Stimulated activated effector memory CD8-positive, alpha-beta T cell treated with anti-CD3 and anti-CD28 coated beads, Interleukin-12 subunit alpha, Interleukin-12 subunit beta, amount 100 ng/mL, for 72 hours (primary cell): Measurements from ENCODE around the gene CEACAM16.
"Not testable (repeated sequence)": the region's sequence is repeated elsewhere in the genome, so short reads cannot be mapped to it uniquely, and the experiment has no call there.

Experiments used
- ATAC-seq: fragments of 150-1000 bp; cut with Tn5 transposase; 2 replicates; pipeline ENCODE4 v1.10.0; 2021
- DNase-seq, 2 donors: peaks; one replicate each; pipeline ENCODE4 v3.0.0; 2021 to 2022; ENCODE audit warnings: low spot score in 2 of 2
- H3K27ac Mint-ChIP-seq: one replicate; pipeline ENCODE4 v1.8.0; 2022; ENCODE audit warnings: mild to moderate bottlenecking, mixed read lengths
- H3K36me3 Mint-ChIP-seq: one replicate; pipeline ENCODE4 v1.8.0; 2022; ENCODE audit warnings: mild to moderate bottlenecking, mixed read lengths
- H3K4me1 Mint-ChIP-seq: one replicate; pipeline ENCODE4 v1.8.0; 2022; ENCODE audit warnings: mixed read lengths
- H3K4me3 Mint-ChIP-seq: one replicate; pipeline ENCODE4 v1.8.0; 2022; ENCODE audit warnings: mild to moderate bottlenecking, mixed read lengths
- H3K9me3 Mint-ChIP-seq: one replicate; pipeline ENCODE4 v1.8.0; 2022; ENCODE audit warnings: mixed read lengths

The CEACAM16 gene

DNA sequence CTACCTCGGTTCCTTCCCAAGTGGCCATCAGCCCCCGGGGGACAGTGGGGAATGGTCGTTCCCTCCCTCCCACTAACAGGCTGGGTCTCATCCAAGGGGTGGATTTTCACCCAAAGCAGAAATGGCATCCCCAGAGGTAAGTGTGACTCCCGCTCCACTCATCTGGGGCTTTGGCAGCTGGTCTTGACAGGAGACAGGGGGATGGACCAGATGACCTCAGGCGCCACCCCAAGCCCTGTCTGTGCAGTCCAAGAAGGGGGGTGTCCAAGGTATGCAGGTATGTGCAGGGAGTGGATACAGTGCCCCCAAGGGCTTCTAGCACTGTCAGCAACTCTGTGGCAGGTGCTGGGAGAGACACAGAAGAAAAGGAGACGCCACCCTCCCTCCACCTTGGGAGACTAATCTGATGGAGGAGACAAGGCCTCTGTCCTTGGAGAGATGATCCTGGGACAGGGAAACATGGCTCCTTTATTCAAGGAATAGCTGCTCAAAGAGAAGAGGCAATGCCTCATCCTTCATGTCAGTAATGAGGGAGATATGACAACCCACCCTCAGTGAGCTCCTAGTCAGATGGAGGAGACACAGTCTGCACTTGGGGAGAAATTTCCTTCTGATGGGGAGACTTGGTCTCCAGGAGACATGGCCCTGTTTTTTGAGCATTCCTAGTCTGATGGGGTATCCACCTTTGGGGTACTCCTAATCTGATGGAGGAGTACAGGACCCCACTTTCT lies 7.7 kb downstream of the CEACAM16 start:
- DNase-seq (no peak), ATAC-seq (no peak)
- no peaks in the 10 kb centered on the region for H3K9me3 Mint-ChIP-seq
- no peaks in the 10 kb centered on the region for H3K36me3 Mint-ChIP-seq
- no peak overlapping the region for H3K4me3 Mint-ChIP-seq
- no peak overlapping the region for H3K27ac Mint-ChIP-seq
- peaks cover 12% of the 10 kb centered on the region for H3K4me1 Mint-ChIP-seq

DNA sequence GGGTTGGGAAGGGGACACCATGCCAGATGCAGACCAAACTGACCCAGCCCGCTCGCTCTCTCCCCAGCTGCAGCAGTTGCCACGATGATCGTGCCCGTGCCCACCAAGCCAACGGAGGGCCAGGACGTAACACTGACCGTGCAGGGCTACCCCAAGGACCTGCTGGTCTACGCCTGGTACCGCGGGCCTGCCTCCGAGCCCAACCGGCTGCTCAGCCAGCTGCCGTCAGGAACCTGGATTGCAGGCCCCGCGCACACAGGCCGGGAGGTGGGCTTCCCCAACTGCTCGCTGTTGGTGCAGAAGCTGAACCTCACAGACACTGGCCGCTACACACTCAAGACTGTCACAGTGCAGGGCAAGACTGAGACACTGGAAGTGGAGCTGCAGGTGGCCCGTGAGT lies 8.8 kb downstream of the CEACAM16 start:
- no peak overlapping the region for H3K4me3 Mint-ChIP-seq
- ATAC-seq: no peak
- H3K36me3 Mint-ChIP-seq: no peaks in the 10 kb centered on the region
- DNase-seq: no peak
- no peak overlapping the region for H3K27ac Mint-ChIP-seq
- H3K4me1 Mint-ChIP-seq: peaks cover 12% of the 10 kb centered on the region
- H3K9me3 Mint-ChIP-seq: no peaks in the 10 kb centered on the region

GRCh38 chr19:44708940-44709339 lies 10.0 kb downstream of the CEACAM16 start:
- ATAC-seq: no peak
- no peak for DNase-seq
- H3K4me3 Mint-ChIP-seq: no peak overlapping the region
- H3K4me1 Mint-ChIP-seq: peaks cover 12% of the 10 kb centered on the region
- H3K9me3 Mint-ChIP-seq: no peaks in the 10 kb centered on the region
- H3K27ac Mint-ChIP-seq: no peak overlapping the region
- no peaks in the 10 kb centered on the region for H3K36me3 Mint-ChIP-seq

DNA sequence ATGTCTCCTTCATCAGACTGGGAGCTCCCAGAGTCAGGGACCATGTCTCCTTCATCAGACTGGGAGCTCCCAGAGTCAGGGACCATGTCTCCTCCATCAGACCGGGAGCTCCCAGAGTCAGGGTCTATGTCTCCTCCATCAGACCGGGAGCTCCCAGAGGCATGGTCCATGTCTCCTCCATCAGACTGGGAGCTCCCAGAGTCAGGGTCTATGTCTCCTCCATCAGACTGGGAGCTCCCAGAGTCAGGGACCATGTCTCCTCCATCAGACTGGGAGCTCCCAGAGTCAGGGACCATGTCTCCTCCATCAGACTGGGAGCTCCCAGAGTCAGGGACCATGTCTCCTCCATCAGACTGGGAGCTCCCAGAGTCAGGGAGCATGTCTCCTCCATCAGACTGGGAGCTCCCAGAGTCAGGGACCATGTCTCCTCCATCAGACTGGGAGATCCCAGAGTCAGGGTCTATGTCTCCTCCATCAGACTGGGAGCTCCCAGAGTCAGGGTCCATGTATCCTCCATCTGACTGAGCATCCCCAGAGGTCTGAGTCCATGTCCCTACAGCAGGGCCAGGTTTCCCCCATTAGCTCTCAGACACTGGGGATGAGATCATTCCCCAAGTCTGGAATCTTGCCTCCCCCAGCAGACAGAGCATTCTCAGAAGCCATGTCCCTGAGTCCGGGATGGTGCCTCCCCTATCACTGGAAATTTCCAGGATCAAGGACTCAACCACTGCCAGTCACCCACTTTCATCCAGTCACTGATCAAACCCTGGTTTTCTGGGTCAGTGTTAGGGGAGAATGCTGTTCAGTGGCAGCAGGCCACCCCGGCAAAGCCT lies 10.7 kb downstream of the CEACAM16 start:
- H3K36me3 Mint-ChIP-seq, H3K9me3 Mint-ChIP-seq, DNase-seq, H3K4me3 Mint-ChIP-seq, ATAC-seq: not testable (repeated sequence)
- peaks cover 12% of the 10 kb centered on the region for H3K4me1 Mint-ChIP-seq
- peak overlapping the region; percentile 75 for H3K27ac Mint-ChIP-seq

GRCh38 chr19:44710483-44710882 lies 11.5 kb downstream of the CEACAM16 start:
- H3K36me3 Mint-ChIP-seq: no peaks in the 10 kb centered on the region
- H3K9me3 Mint-ChIP-seq: peaks cover 9% of the 10 kb centered on the region
- ATAC-seq (no peak), DNase-seq (no peak)
- peak overlapping the region; percentile 75 for H3K27ac Mint-ChIP-seq
- no peak overlapping the region for H3K4me3 Mint-ChIP-seq
- peaks cover 12% of the 10 kb centered on the region for H3K4me1 Mint-ChIP-seq

- Mint-ChIP-seq H3K27ac (no peak overlapping the region), H3K4me1 (peaks cover 12% of the 10 kb centered on the region), H3K4me3 (no peak overlapping the region), H3K36me3 (no peaks in the 10 kb centered on the region), H3K9me3 (peaks cover 10% of the 10 kb centered on the region)
- no peak for ATAC-seq
- DNase-seq: no peak
Measured at GRCh38 chr19:44712864-44713515, 14.0 kb downstream of the CEACAM16 start.

DNA sequence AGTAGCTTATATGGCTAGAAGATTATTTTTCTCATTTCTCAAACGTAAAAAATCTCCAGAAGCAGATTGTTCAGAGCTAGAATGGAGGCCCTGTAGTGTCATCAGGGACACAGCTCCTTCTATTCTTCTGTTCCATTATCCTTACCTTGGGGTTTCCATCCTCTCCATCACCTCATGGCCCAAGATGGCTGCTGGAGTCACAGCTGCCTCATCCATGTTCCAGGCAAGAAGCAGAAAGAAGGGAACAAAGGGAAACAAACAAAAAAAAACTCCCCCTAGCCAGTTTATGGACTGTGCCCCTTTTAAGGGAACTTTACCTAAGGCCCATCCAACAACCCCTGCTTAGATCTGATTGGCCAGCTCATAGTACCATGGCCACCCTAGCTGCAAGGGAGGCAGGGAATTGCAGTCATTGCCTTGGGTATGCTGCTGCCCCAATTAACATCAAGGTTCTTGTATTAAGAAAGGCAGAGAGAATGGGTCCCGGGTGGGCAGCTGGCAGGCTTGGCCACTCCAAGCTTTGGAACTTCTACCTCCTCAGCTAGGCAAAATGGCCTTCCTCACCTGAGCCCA lies 15.7 kb downstream of the CEACAM16 start:
- no peak overlapping the region for H3K4me3 Mint-ChIP-seq
- ATAC-seq (no peak), DNase-seq (no peak)
- H3K4me1 Mint-ChIP-seq: peaks cover 12% of the 10 kb centered on the region
- no peaks in the 10 kb centered on the region for H3K36me3 Mint-ChIP-seq
- H3K27ac Mint-ChIP-seq: no peak overlapping the region
- H3K9me3 Mint-ChIP-seq: peaks cover 10% of the 10 kb centered on the region

DNA sequence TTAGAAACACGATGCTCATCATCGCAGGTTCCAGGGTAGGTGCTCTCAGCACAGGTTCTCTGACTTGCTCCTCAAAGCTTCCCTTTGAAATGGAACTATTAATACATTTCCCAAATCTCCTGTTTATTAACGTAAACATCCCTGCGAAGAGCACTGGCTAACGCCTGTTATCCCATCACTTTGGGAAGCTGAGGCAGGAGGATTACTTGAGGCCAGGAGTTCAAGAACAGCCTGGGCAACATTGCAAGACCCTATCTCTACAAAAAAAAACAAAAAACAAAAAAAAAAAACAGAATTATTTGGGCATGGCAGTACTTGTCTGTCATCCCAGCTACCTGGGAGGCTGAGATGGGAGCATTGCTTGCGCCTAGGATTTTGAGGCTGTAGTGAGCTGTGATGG lies 18.7 kb downstream of the CEACAM16 start:
- Mint-ChIP-seq H3K9me3 (peaks cover 10% of the 10 kb centered on the region), H3K36me3 (no peaks in the 10 kb centered on the region), H3K4me3 (no peak overlapping the region), H3K27ac (no peak overlapping the region), H3K4me1 (peaks cover 10% of the 10 kb centered on the region)
- DNase-seq: no peak
- ATAC-seq: no peak

- ATAC-seq: no peak
- H3K27ac Mint-ChIP-seq: no peak overlapping the region
- peaks cover 10% of the 10 kb centered on the region for H3K9me3 Mint-ChIP-seq
- H3K4me1 Mint-ChIP-seq: peaks cover 21% of the 10 kb centered on the region
- no peaks in the 10 kb centered on the region for H3K36me3 Mint-ChIP-seq
- no peak overlapping the region for H3K4me3 Mint-ChIP-seq
- DNase-seq: no peak
Measured at GRCh38 chr19:44718441-44719261, 19.7 kb downstream of the CEACAM16 start.

DNA sequence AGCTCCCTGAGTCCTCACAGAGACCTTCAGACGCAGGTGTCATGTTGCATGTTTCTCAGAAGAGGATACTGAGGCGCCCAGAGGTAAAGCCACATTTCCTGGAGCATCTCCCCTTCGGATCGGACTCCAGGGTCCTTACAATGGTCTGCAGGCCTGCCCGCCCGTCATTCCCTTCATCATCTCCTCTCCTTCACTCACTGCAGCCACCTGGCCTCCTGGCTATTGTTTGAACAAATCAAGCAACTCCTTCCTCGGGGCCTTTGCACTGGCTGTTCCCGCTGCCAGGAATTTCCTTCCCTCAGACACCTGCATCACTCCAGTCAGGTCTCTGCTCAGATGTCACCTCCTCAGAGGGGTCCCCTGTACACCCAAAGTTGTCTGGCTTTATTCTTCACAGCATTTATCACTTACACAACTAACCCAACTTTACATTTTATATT lies 20.3 kb downstream of the CEACAM16 start:
- no peaks in the 10 kb centered on the region for H3K36me3 Mint-ChIP-seq
- H3K9me3 Mint-ChIP-seq: peaks cover 10% of the 10 kb centered on the region
- no peak overlapping the region for H3K27ac Mint-ChIP-seq
- no peak for ATAC-seq
- peaks cover 27% of the 10 kb centered on the region for H3K4me1 Mint-ChIP-seq
- no peak for DNase-seq
- H3K4me3 Mint-ChIP-seq: no peak overlapping the region

DNA sequence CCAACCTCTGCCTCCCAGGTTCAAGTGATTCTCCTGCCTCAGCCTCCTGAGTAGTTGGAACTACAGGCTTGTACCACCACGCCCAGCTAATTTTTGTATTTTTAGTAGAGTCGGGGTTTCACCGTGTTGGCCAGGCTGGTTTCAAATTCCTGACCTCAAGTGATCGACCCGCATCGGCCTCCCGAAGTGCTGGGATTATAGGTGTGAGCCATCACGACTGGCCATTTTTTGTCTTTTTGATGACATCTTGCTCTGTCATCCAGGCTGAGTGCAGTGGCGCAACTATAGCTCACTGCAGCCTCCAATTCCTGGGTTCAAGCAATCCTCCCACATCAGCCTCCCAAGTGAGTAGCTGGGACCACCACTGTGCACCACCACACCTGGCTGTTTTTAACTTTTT lies 21.4 kb downstream of the CEACAM16 start:
- peaks cover 31% of the 10 kb centered on the region for H3K4me1 Mint-ChIP-seq
- H3K9me3 Mint-ChIP-seq, H3K36me3 Mint-ChIP-seq, H3K27ac Mint-ChIP-seq, ATAC-seq, DNase-seq, H3K4me3 Mint-ChIP-seq: not testable (repeated sequence)

DNA sequence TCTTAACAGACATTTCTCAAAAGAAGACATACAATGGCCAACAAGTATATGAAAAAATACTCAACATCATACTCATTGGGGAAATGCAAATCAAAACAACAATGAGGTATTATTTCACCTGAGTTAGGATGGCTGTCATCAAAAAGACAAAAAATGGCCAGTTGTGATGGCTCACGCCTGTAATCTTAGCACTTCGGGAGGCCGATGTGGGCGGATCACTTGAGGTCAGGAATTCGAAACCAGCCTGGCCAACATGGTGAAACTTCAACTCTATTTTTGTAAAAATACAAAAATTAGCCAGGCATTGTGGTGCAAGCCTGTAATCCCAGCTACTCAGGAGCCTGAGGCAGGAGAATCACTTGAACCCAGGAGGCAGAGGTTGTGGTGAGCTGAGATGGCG lies 22.0 kb downstream of the CEACAM16 start:
- Mint-ChIP-seq H3K4me3 (no peak overlapping the region), H3K36me3 (no peaks in the 10 kb centered on the region), H3K4me1 (peaks cover 31% of the 10 kb centered on the region), H3K27ac (no peak overlapping the region), H3K9me3 (no peaks in the 10 kb centered on the region)
- DNase-seq (no peak), ATAC-seq (no peak)

DNA sequence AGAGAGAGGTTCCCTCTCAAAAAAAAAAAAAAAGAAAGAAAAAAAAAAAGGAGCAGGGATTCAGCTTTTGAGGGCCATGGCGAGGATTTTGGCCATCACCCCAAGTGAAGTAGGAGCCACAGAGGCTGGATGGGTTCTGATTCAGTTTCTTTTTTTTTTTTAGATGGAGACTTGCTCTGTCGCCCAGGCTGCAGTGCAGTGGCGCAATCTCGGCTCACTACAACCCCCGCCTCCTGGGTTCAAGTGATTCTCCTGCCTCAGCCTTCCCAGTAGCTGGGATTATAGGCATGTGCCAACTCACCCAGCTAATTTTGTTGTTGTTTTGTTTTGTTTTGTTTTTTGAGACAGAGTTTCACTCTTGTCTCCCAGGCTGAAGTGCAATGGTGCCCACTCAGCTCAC lies 22.4 kb downstream of the CEACAM16 start:
- not testable (repeated sequence) for H3K9me3 Mint-ChIP-seq, H3K4me3 Mint-ChIP-seq, H3K36me3 Mint-ChIP-seq, ATAC-seq, DNase-seq
- Mint-ChIP-seq H3K4me1 (peaks cover 31% of the 10 kb centered on the region), H3K27ac (peak overlapping the region; percentile 65)

DNA sequence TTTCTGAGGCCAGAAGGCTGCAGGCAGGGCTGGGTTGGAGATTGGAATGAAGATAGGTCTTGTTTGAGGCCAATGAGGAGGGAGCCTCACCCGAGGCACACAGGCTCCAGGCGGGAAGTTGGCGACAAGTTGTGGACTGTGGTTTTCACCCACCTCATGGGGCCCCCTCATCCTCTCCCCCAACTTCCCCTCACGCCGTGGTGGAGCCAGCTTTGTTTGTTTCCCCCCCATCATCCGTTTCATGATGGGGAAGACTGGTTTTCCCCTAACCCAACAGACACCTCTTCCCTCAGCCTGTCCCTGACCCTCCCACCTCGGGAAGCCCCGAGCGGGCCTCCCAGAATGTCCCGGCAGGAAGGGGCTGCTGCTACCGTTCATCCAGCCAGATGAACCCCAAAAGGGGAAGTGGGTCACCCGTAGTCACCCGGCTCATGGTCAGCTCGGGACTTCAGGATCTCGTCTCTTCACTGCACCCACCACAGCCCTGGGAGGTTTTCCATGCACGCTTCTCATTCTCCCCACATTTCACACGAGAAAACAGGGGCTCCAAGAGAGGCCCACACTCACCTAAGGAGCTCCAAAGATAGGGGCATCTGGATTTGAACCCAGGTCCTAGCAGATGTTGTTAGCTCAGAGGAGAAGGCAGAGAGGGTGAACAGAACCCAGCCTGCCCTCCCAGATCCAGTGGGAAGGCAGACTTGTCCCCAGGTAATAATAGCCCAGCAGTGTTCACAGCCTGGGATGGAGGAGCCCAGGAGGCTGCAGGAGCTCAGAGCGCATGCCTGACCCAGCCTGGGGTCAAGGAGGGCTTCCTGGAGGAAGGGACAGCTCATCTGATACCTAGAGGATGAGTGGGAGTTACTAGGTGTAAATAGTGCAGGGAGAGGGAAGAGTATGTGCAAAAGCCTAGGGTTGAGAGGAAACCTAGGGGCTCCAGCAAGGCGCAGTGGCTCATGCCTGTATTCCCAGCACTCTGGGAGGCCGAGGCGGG lies 23.5 kb downstream of the CEACAM16 start:
- peak overlapping the region; percentile 35 for H3K4me3 Mint-ChIP-seq

More for the DNA sequence above, 23.5 kb downstream of the CEACAM16 start:
- Mint-ChIP-seq H3K9me3 (no peaks in the 10 kb centered on the region), H3K4me1 (peaks cover 31% of the 10 kb centered on the region), H3K36me3 (no peaks in the 10 kb centered on the region), H3K27ac (peak overlapping the region; percentile 65)
- ATAC-seq: no peak
- peak in 1 of 2 donors; percentile 62 for DNase-seq
